MCF 10A (cell line): Measurements from ENCODE around the gene BHLHA15. TPM values are rescaled to one million over a fixed set of nuclear protein-coding genes. Genes with fewer than 3 reads are reported as not detected.

Experiments
- BruUV-seq: library from RNA; stranded (reverse); fragments of 400-500 nt; replicated peaks from 2 replicates; lab custom pipeline; 2021; lab: Mats Ljungman, UMichigan
- CTCF ChIA-PET: fragments of 300-600 bp; sonication (Branson Sonifier 250); formaldehyde crosslinking; extraction: SDS; loops from one replicate; lab custom pipeline; 2021; ENCODE audit warnings: antibody characterized with exemption, inconsistent platforms; lab: Yijun Ruan, JAX
- POLR2A ChIA-PET: fragments of 300-600, 350-650 bp; sonication (Branson Sonifier 250); formaldehyde crosslinking; extraction: SDS; loops from one replicate; lab custom pipeline; 2020; ENCODE audit warnings: antibody characterized with exemption, inconsistent platforms; lab: Yijun Ruan, JAX
- DNase-seq: peaks from one replicate; pipeline ENCODE4 v3.0.0-alpha.2; 2018; ENCODE audit not compliant: unreplicated experiment
- H3K27ac Mint-ChIP-seq: one replicate; pipeline ENCODE4 v1.8.0; 2022; ENCODE audit warnings: mild to moderate bottlenecking, low read depth, mixed read lengths; ENCODE audit not compliant: unreplicated experiment
- H3K27me3 Mint-ChIP-seq: one replicate; pipeline ENCODE4 v1.8.0; 2022; ENCODE audit warnings: mixed read lengths; ENCODE audit not compliant: insufficient read depth, unreplicated experiment
- H3K36me3 Mint-ChIP-seq: one replicate; pipeline ENCODE4 v1.8.0; 2022; ENCODE audit warnings: mild to moderate bottlenecking, moderate library complexity, mixed read lengths; ENCODE audit not compliant: insufficient read depth, unreplicated experiment
- H3K4me1 Mint-ChIP-seq: one replicate; pipeline ENCODE4 v1.8.0; 2022; ENCODE audit warnings: mixed read lengths; ENCODE audit not compliant: insufficient read depth, unreplicated experiment
- H3K4me3 Mint-ChIP-seq: one replicate; pipeline ENCODE4 v1.8.0; 2022; ENCODE audit warnings: mild to moderate bottlenecking, moderate library complexity, mixed read lengths; ENCODE audit not compliant: unreplicated experiment
- H3K9me3 Mint-ChIP-seq: one replicate; pipeline ENCODE4 v1.8.0; 2022; ENCODE audit warnings: mixed read lengths; ENCODE audit not compliant: unreplicated experiment
- intact Hi-C: fragments of 100-400 bp; cut with micrococcal nuclease; formaldehyde crosslinking; loops from 2 replicates; pipeline ENCODE4 v1.14.1; 2022
- total RNA-seq: library from RNA; stranded (reverse); gene quantifications from 2 replicates; pipeline ENCODE4 v1.2.3, GENCODE V29; 2022
- TF ChIP-seq, protein P1 (sequence below): fragments of 200-600 bp; IDR thresholded peaks from one replicate; pipeline ENCODE4 v1.8.0; 2022; ENCODE audit warnings: antibody characterized with exemption, mild to moderate bottlenecking; ENCODE audit not compliant: unreplicated experiment

The BHLHA15 gene
- total RNA-seq, 1 experiment from 2014 or later, result 3.2 TPM

DNA sequence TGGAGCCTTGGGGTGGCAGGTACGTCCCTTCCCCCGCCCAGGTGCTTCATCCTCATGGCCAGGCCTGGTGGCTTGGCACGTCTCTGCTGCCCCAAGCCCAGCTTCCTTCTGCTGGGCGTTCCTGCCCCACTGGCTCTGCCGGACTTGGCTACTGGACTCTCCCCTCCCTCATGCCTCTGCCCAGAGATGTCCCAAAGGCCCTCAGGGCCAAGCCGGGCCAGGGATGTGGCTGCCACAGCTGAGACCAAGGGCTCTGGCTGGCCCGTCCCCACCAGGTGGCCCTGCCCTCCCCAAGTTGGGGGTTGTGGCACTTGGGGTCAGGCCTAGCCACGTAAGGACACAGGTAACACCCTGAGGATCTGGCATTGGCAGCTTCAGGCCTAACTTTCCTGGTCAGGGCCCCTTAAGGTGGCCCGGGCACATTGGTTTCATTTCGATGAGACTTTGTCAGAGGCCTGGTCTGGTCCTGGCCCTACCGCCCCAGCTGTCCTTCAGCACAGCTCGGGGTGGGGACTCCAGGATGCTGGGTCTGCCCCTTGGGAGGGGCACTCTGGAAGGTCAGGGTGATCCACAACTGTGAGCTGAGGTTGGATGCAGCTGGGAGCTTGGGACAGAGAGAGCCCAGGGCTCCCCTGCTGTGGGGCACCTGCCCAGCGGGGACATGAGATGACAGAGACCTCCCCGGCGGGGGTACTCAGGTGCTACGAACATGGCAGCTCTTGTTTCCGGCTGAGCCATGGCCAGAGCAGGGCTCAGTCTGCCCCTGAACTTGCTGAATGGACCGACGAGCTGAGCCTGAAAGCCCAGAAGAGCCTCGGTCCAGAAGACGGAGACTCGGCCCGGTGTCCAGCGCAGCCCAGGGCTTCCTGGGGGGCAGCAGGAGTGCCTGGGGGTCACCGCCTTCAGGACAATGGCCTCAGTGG is 2.9 kb downstream of the BHLHA15 start:
- Mint-ChIP-seq H3K27ac (no peak overlapping the region), H3K9me3 (no peaks in the 10 kb centered on the region), H3K4me3 (no peak overlapping the region), H3K4me1 (no peaks in the 10 kb centered on the region), H3K36me3 (peaks cover 5% of the 10 kb centered on the region), H3K27me3 (no peaks in the 10 kb centered on the region)
- DNase-seq, result no peak
- TF ChIP-seq, protein P1, sequence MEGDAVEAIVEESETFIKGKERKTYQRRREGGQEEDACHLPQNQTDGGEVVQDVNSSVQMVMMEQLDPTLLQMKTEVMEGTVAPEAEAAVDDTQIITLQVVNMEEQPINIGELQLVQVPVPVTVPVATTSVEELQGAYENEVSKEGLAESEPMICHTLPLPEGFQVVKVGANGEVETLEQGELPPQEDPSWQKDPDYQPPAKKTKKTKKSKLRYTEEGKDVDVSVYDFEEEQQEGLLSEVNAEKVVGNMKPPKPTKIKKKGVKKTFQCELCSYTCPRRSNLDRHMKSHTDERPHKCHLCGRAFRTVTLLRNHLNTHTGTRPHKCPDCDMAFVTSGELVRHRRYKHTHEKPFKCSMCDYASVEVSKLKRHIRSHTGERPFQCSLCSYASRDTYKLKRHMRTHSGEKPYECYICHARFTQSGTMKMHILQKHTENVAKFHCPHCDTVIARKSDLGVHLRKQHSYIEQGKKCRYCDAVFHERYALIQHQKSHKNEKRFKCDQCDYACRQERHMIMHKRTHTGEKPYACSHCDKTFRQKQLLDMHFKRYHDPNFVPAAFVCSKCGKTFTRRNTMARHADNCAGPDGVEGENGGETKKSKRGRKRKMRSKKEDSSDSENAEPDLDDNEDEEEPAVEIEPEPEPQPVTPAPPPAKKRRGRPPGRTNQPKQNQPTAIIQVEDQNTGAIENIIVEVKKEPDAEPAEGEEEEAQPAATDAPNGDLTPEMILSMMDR, result no peak
- intact Hi-C loops, result no loop called here
- no TSS peak for BruUV-seq
- POLR2A ChIA-PET, result no interaction called here
- CTCF ChIA-PET, result interaction anchor here (0.5 kb wide), 1 partner anchor 885 kb away, joined by 4 read pairs; no protein-coding TSS in a partner anchor

DNA sequence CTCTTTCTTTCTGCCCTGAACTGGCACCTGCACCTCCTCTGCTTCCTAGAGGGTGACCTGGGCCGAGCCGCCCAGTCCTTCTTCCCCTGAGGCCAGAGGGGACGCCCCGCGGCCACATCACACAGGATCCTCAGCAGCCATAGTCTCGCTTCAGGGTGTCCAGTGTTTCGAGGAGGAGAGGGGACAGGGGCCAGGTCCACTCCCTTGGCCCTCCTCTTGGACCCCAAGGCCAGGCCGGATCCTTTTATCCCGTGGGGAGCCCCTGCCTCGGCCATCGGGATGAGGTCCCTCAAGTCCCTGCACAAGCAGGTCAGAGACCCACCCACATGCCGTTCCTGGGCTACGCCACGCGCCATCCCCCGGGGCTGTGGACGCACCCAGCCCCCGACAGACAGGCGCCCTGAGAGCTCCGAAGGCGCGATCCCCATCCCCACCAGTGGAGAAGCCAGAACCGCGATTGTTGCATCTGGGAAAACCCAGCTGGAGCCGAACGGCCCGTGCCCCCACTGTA is 3.6 kb downstream of the BHLHA15 start:
- ChIA-PET CTCF (no interaction called here), POLR2A (no interaction called here)
- TF ChIP-seq, protein P1, result no peak
- Mint-ChIP-seq H3K36me3 (peaks cover 5% of the 10 kb centered on the region), H3K4me1 (no peaks in the 10 kb centered on the region), H3K9me3 (no peaks in the 10 kb centered on the region), H3K27ac (no peak overlapping the region), H3K4me3 (no peak overlapping the region), H3K27me3 (no peaks in the 10 kb centered on the region)
- no TSS peak for BruUV-seq
- intact Hi-C loops, result no loop called here
- DNase-seq, result no peak

DNA sequence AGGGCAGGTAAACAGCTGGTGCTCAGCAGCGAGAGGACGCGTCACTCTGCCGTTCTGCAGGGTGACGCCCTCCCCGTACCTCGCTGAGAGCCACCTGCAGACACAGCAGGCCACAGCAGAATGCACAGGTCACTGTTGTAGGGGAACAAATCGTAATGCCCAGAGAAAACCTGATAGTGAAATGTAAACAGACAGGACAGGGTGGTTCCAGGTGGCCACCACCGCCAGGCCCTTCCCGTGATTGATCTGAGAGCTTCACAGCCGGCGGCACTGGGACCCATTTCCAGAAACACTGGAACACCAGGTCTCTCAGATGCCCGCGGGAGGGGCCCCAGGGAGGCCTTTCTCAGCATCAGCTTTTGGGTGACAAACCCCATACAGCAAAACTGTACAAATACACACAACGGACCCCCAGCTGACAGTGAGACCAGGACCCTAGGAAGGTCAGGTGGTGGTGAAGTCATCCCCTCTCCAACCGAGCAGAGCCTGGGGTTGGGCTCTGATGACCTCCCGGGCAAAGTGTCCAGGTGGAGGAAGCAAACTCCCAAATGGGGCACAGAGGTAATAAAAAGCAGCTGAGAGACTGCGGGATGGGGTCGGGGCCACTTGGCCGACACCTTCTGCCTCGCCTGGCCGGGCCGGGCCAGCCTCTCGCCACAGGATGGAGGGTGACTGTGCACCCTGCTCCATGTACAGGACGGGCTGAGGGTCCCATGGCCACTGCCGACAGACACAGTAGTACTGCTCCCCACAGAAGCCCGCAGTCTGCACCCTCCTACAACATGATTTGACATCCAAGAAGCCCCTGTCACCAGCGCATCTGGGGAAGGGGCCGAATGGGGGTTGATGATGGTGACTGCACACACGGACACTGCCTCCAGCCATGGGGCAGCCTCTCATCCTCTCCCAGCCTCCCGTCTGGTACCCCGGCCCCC is 4.6 kb downstream of the BHLHA15 start:
- no peak for DNase-seq
- Mint-ChIP-seq H3K4me1 (no peaks in the 10 kb centered on the region), H3K4me3 (no peak overlapping the region), H3K9me3 (no peaks in the 10 kb centered on the region), H3K36me3 (peaks cover 10% of the 10 kb centered on the region), H3K27me3 (no peaks in the 10 kb centered on the region), H3K27ac (no peak overlapping the region)
- no TSS peak for BruUV-seq
- POLR2A ChIA-PET, result no interaction called here
- TF ChIP-seq, protein P1, result no peak
- intact Hi-C loops, result no loop called here
- CTCF ChIA-PET, result interaction anchor here (0.6 to 0.8 kb wide), 3 partner anchors 10 to 134 kb away, joined by 3 to 4 read pairs (median 3); no protein-coding TSS in a partner anchor
